ENCODE data around the gene SULT1A4. TPM values are rescaled to one million over a fixed set of nuclear protein-coding genes. Genes with fewer than 3 reads are reported as not detected.
"Not testable (repeated sequence)": the region's sequence is repeated elsewhere in the genome, so short reads cannot be mapped to it uniquely, and the experiment has no call there.

Gene SULT1A4
- total RNA-seq = 0.56 to 4.7 TPM (median 2.7 TPM) in 3 replicates
- long read RNA-seq, partial matches to known transcripts = 0 of 1 reads
- long read RNA-seq, other reads (novel, unspliced or antisense) = 0 of 1 reads

GRCh38 chr16:29459706-29460646 lies at the start of gene SULT1A4:
Gene SULT1A4, plus strand, starts transcription at chr16:29459913. Its CDS starts 1,473 bp downstream, at chr16:29461386.
- not testable (repeated sequence) for H3K27me3 Mint-ChIP-seq (ENCODE audit: low read depth); DNase-seq (ENCODE audit: low spot score); H3K4me1 Mint-ChIP-seq (ENCODE audit: low read depth); H3K27ac Mint-ChIP-seq (ENCODE audit: unreplicated experiment); H3K9me3 Mint-ChIP-seq (ENCODE audit: low read depth); H3K4me3 Mint-ChIP-seq (ENCODE audit: unreplicated experiment); H3K36me3 Mint-ChIP-seq (ENCODE audit: low read depth)

GRCh38 chr16:29423587-29423986 lies 36.1 kb upstream of the SULT1A4 start:
- DNase-seq (ENCODE audit: low spot score); H3K9me3 Mint-ChIP-seq (ENCODE audit: low read depth); H3K27ac Mint-ChIP-seq (ENCODE audit: unreplicated experiment); H3K4me3 Mint-ChIP-seq (ENCODE audit: unreplicated experiment); H3K36me3 Mint-ChIP-seq (ENCODE audit: low read depth); H3K4me1 Mint-ChIP-seq (ENCODE audit: low read depth); H3K27me3 Mint-ChIP-seq (ENCODE audit: low read depth): not testable (repeated sequence)

GRCh38 chr16:29425390-29425789 lies 34.3 kb upstream of the SULT1A4 start:
- H3K27ac Mint-ChIP-seq (ENCODE audit: unreplicated experiment); H3K4me3 Mint-ChIP-seq (ENCODE audit: unreplicated experiment); H3K36me3 Mint-ChIP-seq (ENCODE audit: low read depth); DNase-seq (ENCODE audit: low spot score); H3K27me3 Mint-ChIP-seq (ENCODE audit: low read depth); H3K9me3 Mint-ChIP-seq (ENCODE audit: low read depth); H3K4me1 Mint-ChIP-seq (ENCODE audit: low read depth): not testable (repeated sequence)

- H3K27ac Mint-ChIP-seq (ENCODE audit: unreplicated experiment); H3K9me3 Mint-ChIP-seq (ENCODE audit: low read depth); H3K4me3 Mint-ChIP-seq (ENCODE audit: unreplicated experiment); H3K27me3 Mint-ChIP-seq (ENCODE audit: low read depth); DNase-seq (ENCODE audit: low spot score); H3K4me1 Mint-ChIP-seq (ENCODE audit: low read depth); H3K36me3 Mint-ChIP-seq (ENCODE audit: low read depth): not testable (repeated sequence)
These were observed 6.0 kb upstream of the SULT1A4 start for GRCh38 chr16:29453754-29454153.

GRCh38 chr16:29454269-29454668 lies 5.4 kb upstream of the SULT1A4 start, which contains the start of the genes BOLA2 and SLX1B:
Gene BOLA2, minus strand, starts transcription at chr16:29454351. Its CDS starts 98 bp downstream, at chr16:29454253.
Gene SLX1B, plus strand, starts transcription at chr16:29454533.
- H3K36me3 Mint-ChIP-seq (ENCODE audit: low read depth); H3K4me1 Mint-ChIP-seq (ENCODE audit: low read depth); DNase-seq (ENCODE audit: low spot score); H3K9me3 Mint-ChIP-seq (ENCODE audit: low read depth); H3K4me3 Mint-ChIP-seq (ENCODE audit: unreplicated experiment); H3K27ac Mint-ChIP-seq (ENCODE audit: unreplicated experiment); H3K27me3 Mint-ChIP-seq (ENCODE audit: low read depth): not testable (repeated sequence)

- H3K9me3 Mint-ChIP-seq (ENCODE audit: low read depth); H3K36me3 Mint-ChIP-seq (ENCODE audit: low read depth); H3K4me3 Mint-ChIP-seq (ENCODE audit: unreplicated experiment); H3K27ac Mint-ChIP-seq (ENCODE audit: unreplicated experiment); DNase-seq (ENCODE audit: low spot score); H3K27me3 Mint-ChIP-seq (ENCODE audit: low read depth); H3K4me1 Mint-ChIP-seq (ENCODE audit: low read depth): not testable (repeated sequence)
These were observed 4.9 kb upstream of the SULT1A4 start for GRCh38 chr16:29454828-29455227.

GRCh38 chr16:29457660-29458059 lies 2.1 kb upstream of the SULT1A4 start:
- not testable (repeated sequence) for H3K4me1 Mint-ChIP-seq (ENCODE audit: low read depth); H3K27ac Mint-ChIP-seq (ENCODE audit: unreplicated experiment); DNase-seq (ENCODE audit: low spot score); H3K36me3 Mint-ChIP-seq (ENCODE audit: low read depth); H3K4me3 Mint-ChIP-seq (ENCODE audit: unreplicated experiment); H3K9me3 Mint-ChIP-seq (ENCODE audit: low read depth); H3K27me3 Mint-ChIP-seq (ENCODE audit: low read depth)

- not testable (repeated sequence) for H3K27me3 Mint-ChIP-seq (ENCODE audit: low read depth); DNase-seq (ENCODE audit: low spot score); H3K36me3 Mint-ChIP-seq (ENCODE audit: low read depth); H3K4me1 Mint-ChIP-seq (ENCODE audit: low read depth); H3K4me3 Mint-ChIP-seq (ENCODE audit: unreplicated experiment); H3K9me3 Mint-ChIP-seq (ENCODE audit: low read depth); H3K27ac Mint-ChIP-seq (ENCODE audit: unreplicated experiment)
These were observed 926 bp downstream of the SULT1A4 start for GRCh38 chr16:29460647-29461030.

- not testable (repeated sequence) for H3K36me3 Mint-ChIP-seq (ENCODE audit: low read depth); H3K27ac Mint-ChIP-seq (ENCODE audit: unreplicated experiment); H3K27me3 Mint-ChIP-seq (ENCODE audit: low read depth); DNase-seq (ENCODE audit: low spot score); H3K4me1 Mint-ChIP-seq (ENCODE audit: low read depth); H3K9me3 Mint-ChIP-seq (ENCODE audit: low read depth); H3K4me3 Mint-ChIP-seq (ENCODE audit: unreplicated experiment)
These were observed 6.5 kb downstream of the SULT1A4 start for GRCh38 chr16:29465985-29466824.

GRCh38 chr16:29466904-29467303 lies 7.2 kb downstream of the SULT1A4 start:
- H3K4me1 Mint-ChIP-seq (ENCODE audit: low read depth); DNase-seq (ENCODE audit: low spot score); H3K9me3 Mint-ChIP-seq (ENCODE audit: low read depth); H3K27ac Mint-ChIP-seq (ENCODE audit: unreplicated experiment); H3K36me3 Mint-ChIP-seq (ENCODE audit: low read depth); H3K4me3 Mint-ChIP-seq (ENCODE audit: unreplicated experiment); H3K27me3 Mint-ChIP-seq (ENCODE audit: low read depth): not testable (repeated sequence)

GRCh38 chr16:29467654-29468366 lies 8.1 kb downstream of the SULT1A4 start:
- H3K4me1 Mint-ChIP-seq (ENCODE audit: low read depth) = not testable (repeated sequence)

GRCh38 chr16:29469660-29470059 lies 9.9 kb downstream of the SULT1A4 start:
- peak overlapping the region; percentile 85 for H3K27ac Mint-ChIP-seq (ENCODE audit: unreplicated experiment)
- peak; percentile 48 for DNase-seq (ENCODE audit: low spot score)
- not testable (repeated sequence) for H3K4me1 Mint-ChIP-seq (ENCODE audit: low read depth); H3K27me3 Mint-ChIP-seq (ENCODE audit: low read depth); H3K9me3 Mint-ChIP-seq (ENCODE audit: low read depth); H3K4me3 Mint-ChIP-seq (ENCODE audit: unreplicated experiment); H3K36me3 Mint-ChIP-seq (ENCODE audit: low read depth)

More at GRCh38 chr16:29467654-29468366, 8.1 kb downstream of the SULT1A4 start:
- not testable (repeated sequence) for H3K27me3 Mint-ChIP-seq (ENCODE audit: low read depth); H3K36me3 Mint-ChIP-seq (ENCODE audit: low read depth); H3K27ac Mint-ChIP-seq (ENCODE audit: unreplicated experiment); DNase-seq (ENCODE audit: low spot score); H3K9me3 Mint-ChIP-seq (ENCODE audit: low read depth); H3K4me3 Mint-ChIP-seq (ENCODE audit: unreplicated experiment)
